Smooth muscle cell of the umbilical artery (primary cell): ENCODE measurements around the gene PLAGL1. TPM values are rescaled to one million over a fixed set of nuclear protein-coding genes. Genes with fewer than 3 reads are reported as not detected.

Source experiments
- total RNA-seq: library from RNA; depleted of rRNA; stranded (reverse); fragments of >200 nt; gene quantifications from 2 replicates; pipeline ENCODE4 v1.2.3, GENCODE V29; 2014

The PLAGL1 gene
- total RNA-seq = 7.4 and 16.8 TPM in 2 replicates

GRCh38 chr6:144008120-144008811 is at the start of gene PLAGL1:
Gene PLAGL1 (minus strand): TSS chr6:144008259. CDS start chr6:143948136, 60,123 bp downstream.

Other genes starting within 250 kb of the PLAGL1 start
- gene LTV1, start 164.9 kb downstream of the PLAGL1 start, total RNA-seq = 20.8 and 33.0 TPM in 2 replicates
- not detected in 2 replicates for gene ZC2HC1B, start 143.8 kb downstream of the PLAGL1 start, total RNA-seq
- 38.5 and 75.1 TPM in 2 replicates for gene SF3B5, start 87.3 kb upstream of the PLAGL1 start, total RNA-seq
- gene STX11, start 142.3 kb upstream of the PLAGL1 start, total RNA-seq = 0.59 and 1.2 TPM in 2 replicates